Esophagus squamous epithelium (tissue), 5 donors: ENCODE data around the gene AFM. TPM values are rescaled to one million over a fixed set of nuclear protein-coding genes. Genes with fewer than 3 reads are reported as not detected.

Experiments used
- DNase-seq: peaks from one replicate; lab custom pipeline; 2025; lab: John Stamatoyannopoulos, UW
- H3K27ac ChIP-seq, 4 donors: fragments of 200-600 bp; sonication (generic); one replicate each; pipeline ENCODE4 v1.5.1; 2016 to 2019; ENCODE audit warnings: mild to moderate bottlenecking in 1 of 4
- H3K27me3 ChIP-seq, 4 donors: fragments of 200-600 bp; sonication (generic); 1 replicate in 3 of 4; 2 replicates in 1 of 4; pipeline versions ENCODE4 v1.5.1 to v1.6.0; 2017 to 2021; ENCODE audit warnings: antibody characterized with exemption in 1 of 4
- H3K36me3 ChIP-seq, 3 donors: fragments of 200-600 bp; sonication (generic); one replicate each; pipeline ENCODE4 v1.5.1; 2016 to 2019
- H3K4me1 ChIP-seq, 3 donors: fragments of 200-600 bp; sonication (generic); one replicate each; pipeline ENCODE4 v1.5.1; 2017 to 2019
- H3K4me3 ChIP-seq, 4 donors: fragments of 200-600 bp; sonication (generic); 1 replicate in 3 of 4; 2 replicates in 1 of 4; pipeline ENCODE4 v1.5.1; 2016 to 2019; ENCODE audit warnings: mild to moderate bottlenecking in 2 of 4, moderate library complexity in 1 of 4
- H3K9me3 ChIP-seq, 3 donors: fragments of 200-600 bp; sonication (generic); one replicate each; pipeline ENCODE4 v1.5.1; 2016 to 2019
- POLR2A ChIP-seq, 4 donors: fragments of 450-650 bp; IDR thresholded peaks; one replicate each; pipeline ENCODE4 v1.6.1; 2017; ENCODE audit warnings: antibody characterized with exemption in 4 of 4, mild to moderate bottlenecking in 4 of 4, moderate library complexity in 3 of 4
- WGBS, 2 donors: methylation state at CpG; one replicate each; pipeline ENCODE4 v1.1.5; 2018; 5-methylcytosine and 5-hydroxymethylcytosine counted together
- intact Hi-C: fragments of 100-400 bp; cut with DNase I; formaldehyde crosslinking; loops from one replicate; pipeline ENCODE4 v1.15.0; 2022
- total RNA-seq, 4 donors: library from RNA; depleted of rRNA; stranded (reverse); fragments of >200 nt; gene quantifications; one replicate each; pipeline ENCODE4 v1.1.0, GENCODE V29; 2016
- TF ChIP-seq, protein P1 (sequence below), 6 experiments: fragments of 450-650 bp in 4 of 6; fragments of 200-600 bp in 2 of 6; sonication (generic) in 2 of 6; IDR thresholded peaks; one replicate each; pipeline ENCODE4 v1.5.1; 2016 to 2019; ENCODE audit warnings: antibody characterized with exemption in 6 of 6, mild to moderate bottlenecking in 4 of 6, moderate library complexity in 4 of 6
- donor health status: DM: yes; HTN: yes; CAD: no.

AFM gene
- total RNA-seq, 4 donors from 2014 or later = not detected

DNA sequence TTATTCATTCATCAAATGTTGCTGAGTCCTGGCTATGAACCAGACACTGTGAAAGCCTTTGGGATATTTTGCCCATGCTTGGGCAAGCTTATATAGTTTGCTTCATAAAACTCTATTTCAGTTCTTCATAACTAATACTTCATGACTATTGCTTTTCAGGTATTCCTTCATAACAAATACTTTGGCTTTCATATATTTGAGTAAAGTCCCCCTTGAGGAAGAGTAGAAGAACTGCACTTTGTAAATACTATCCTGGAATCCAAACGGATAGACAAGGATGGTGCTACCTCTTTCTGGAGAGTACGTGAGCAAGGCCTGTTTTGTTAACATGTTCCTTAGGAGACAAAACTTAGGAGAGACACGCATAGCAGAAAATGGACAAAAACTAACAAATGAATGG lies 47.2 kb upstream of the AFM start:
- WGBS, 2 donors = 38 to 51% methylated on average over 3 of the region's 3 CpGs
- intact Hi-C loops = no loop called here
- H3K36me3 ChIP-seq = no peaks in the 10 kb centered on the region
- H3K27ac ChIP-seq = no peak overlapping the region
- H3K4me1 ChIP-seq = no peaks in the 10 kb centered on the region
- H3K9me3 ChIP-seq = no peaks in the 10 kb centered on the region
- no peak for DNase-seq
- H3K27me3 ChIP-seq = no peaks in the 10 kb centered on the region
- H3K4me3 ChIP-seq = no peak overlapping the region
- TF ChIP-seq, protein P1, sequence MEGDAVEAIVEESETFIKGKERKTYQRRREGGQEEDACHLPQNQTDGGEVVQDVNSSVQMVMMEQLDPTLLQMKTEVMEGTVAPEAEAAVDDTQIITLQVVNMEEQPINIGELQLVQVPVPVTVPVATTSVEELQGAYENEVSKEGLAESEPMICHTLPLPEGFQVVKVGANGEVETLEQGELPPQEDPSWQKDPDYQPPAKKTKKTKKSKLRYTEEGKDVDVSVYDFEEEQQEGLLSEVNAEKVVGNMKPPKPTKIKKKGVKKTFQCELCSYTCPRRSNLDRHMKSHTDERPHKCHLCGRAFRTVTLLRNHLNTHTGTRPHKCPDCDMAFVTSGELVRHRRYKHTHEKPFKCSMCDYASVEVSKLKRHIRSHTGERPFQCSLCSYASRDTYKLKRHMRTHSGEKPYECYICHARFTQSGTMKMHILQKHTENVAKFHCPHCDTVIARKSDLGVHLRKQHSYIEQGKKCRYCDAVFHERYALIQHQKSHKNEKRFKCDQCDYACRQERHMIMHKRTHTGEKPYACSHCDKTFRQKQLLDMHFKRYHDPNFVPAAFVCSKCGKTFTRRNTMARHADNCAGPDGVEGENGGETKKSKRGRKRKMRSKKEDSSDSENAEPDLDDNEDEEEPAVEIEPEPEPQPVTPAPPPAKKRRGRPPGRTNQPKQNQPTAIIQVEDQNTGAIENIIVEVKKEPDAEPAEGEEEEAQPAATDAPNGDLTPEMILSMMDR (IDR thresholded peaks at IDR 0.05) = peak in 3 of 6 experiments; percentile 12 to 49 (median 13)
- TF ChIP-seq POLR2A (IDR thresholded peaks at IDR 0.05) = no peak

GRCh38 chr4:73435984-73436383 lies 45.6 kb upstream of the AFM start, which contains the start of gene AFP:
Gene AFP (plus strand): TSS chr4:73436221. CDS start chr4:73436263, 42 bp downstream.
- Histone ChIP-seq H3K27me3 (no peaks in the 10 kb centered on the region), H3K27ac (no peak within 1 kb of the TSS), H3K4me1 (no peaks in the 10 kb centered on the region), H3K36me3 (no peaks in the 10 kb centered on the region), H3K4me3 (no peak within 1 kb of the TSS), H3K9me3 (no peaks in the 10 kb centered on the region)
- intact Hi-C loops = no loop called here
- TF ChIP-seq, protein P1 (IDR thresholded peaks at IDR 0.05) = no peak
- TF ChIP-seq POLR2A (IDR thresholded peaks at IDR 0.05) = no peak
- no peak for DNase-seq
- 77 to 84% methylated on average over 1 of the region's 1 CpG for WGBS, 2 donors

- no peaks in the 10 kb centered on the region for H3K36me3 ChIP-seq
- no peak overlapping the region for H3K4me3 ChIP-seq
- 65 to 76% methylated on average over 3 of the region's 3 CpGs for WGBS, 2 donors
- H3K27ac ChIP-seq = no peak overlapping the region
- DNase-seq = no peak
- H3K4me1 ChIP-seq = no peaks in the 10 kb centered on the region
- intact Hi-C loops = no loop called here
- no peaks in the 10 kb centered on the region for H3K9me3 ChIP-seq
- TF ChIP-seq, protein P1 (IDR thresholded peaks at IDR 0.05) = no peak
- no peak for TF ChIP-seq POLR2A (IDR thresholded peaks at IDR 0.05)
- no peaks in the 10 kb centered on the region for H3K27me3 ChIP-seq
Observed at GRCh38 chr4:73436674-73437557, 44.6 kb upstream of the AFM start.

DNA sequence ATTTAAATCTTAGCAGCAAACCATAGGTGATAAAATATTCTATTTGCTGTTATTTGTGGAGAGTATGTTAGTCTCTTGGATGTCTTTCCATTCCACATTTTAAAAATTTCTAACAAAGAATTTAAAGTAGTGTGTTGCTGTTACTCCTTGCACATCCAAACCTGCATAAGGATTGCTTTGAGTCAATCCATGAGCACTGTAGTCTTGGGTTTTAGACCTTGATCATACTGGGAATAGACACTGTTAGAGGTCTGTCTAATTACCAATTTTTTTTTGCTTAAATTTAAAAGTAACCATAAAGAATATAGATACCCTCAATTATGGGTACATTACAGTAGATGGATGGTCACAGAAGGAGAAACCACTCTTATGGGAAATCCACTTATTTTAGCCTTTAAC lies 44.0 kb upstream of the AFM start:
- TF ChIP-seq POLR2A (IDR thresholded peaks at IDR 0.05) = no peak
- TF ChIP-seq, protein P1 (IDR thresholded peaks at IDR 0.05) = no peak
- no peak for DNase-seq
- H3K36me3 ChIP-seq = no peaks in the 10 kb centered on the region
- H3K9me3 ChIP-seq = no peaks in the 10 kb centered on the region
- H3K4me3 ChIP-seq = no peak overlapping the region
- H3K27ac ChIP-seq = no peak overlapping the region
- no peaks in the 10 kb centered on the region for H3K27me3 ChIP-seq
- intact Hi-C loops = no loop called here
- no peaks in the 10 kb centered on the region for H3K4me1 ChIP-seq

DNA sequence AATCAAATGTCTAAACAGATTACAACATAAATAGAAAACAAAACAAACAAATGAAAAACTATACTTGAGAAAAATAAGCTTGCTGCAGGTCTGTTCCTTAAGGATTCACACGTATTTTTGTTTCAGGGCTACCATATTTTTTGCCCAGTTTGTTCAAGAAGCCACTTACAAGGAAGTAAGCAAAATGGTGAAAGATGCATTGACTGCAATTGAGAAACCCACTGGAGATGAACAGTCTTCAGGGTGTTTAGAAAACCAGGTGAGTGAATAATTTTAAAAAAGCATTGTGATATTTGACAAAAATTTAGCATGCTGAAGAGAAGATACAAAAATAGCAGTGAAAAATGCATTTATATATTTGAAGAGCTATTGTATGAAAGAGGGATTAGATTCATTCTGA lies 43.5 kb upstream of the AFM start:
- 72 to 78% methylated on average over 1 of the region's 1 CpG for WGBS, 2 donors
- intact Hi-C loops = no loop called here
- Histone ChIP-seq H3K4me3 (no peak overlapping the region), H3K36me3 (no peaks in the 10 kb centered on the region), H3K27me3 (no peaks in the 10 kb centered on the region), H3K9me3 (no peaks in the 10 kb centered on the region), H3K4me1 (no peaks in the 10 kb centered on the region), H3K27ac (no peak overlapping the region)
- TF ChIP-seq, protein P1 (IDR thresholded peaks at IDR 0.05) = no peak
- no peak for TF ChIP-seq POLR2A (IDR thresholded peaks at IDR 0.05)
- no peak for DNase-seq
